Central memory CD8-positive, alpha-beta T cell (primary cell): ENCODE measurements around the gene YTHDF2.
"Not testable (repeated sequence)": the region's sequence is repeated elsewhere in the genome, so short reads cannot be mapped to it uniquely, and the experiment has no call there.

Experiments used
- ATAC-seq: fragments of 150-1000 bp; cut with Tn5 transposase; replicated peaks from 2 replicates; pipeline ENCODE4 v1.10.0; 2022; ENCODE audit warnings: mild to moderate bottlenecking, moderate FRiP score, moderate number of reproducible peaks; ENCODE audit not compliant: poor library complexity, severe bottlenecking; ENCODE audit errors: extremely low read depth
- DNase-seq, 2 donors: peaks; one replicate each; pipeline ENCODE4 v3.0.0; 2021; ENCODE audit warnings: low spot score in 2 of 2
- H3K27ac Mint-ChIP-seq: one replicate; pipeline ENCODE4 v1.8.0; 2022; ENCODE audit warnings: low read depth, mild to moderate bottlenecking, moderate library complexity, mixed read lengths
- H3K27me3 Mint-ChIP-seq: one replicate; pipeline ENCODE4 v1.8.0; 2022; ENCODE audit warnings: mixed read lengths
- H3K36me3 Mint-ChIP-seq: one replicate; pipeline ENCODE4 v1.8.0; 2022; ENCODE audit warnings: mild to moderate bottlenecking, moderate library complexity, mixed read lengths; ENCODE audit not compliant: insufficient read depth
- H3K4me1 Mint-ChIP-seq: one replicate; pipeline ENCODE4 v1.8.0; 2022; ENCODE audit warnings: mixed read lengths
- H3K4me3 Mint-ChIP-seq: one replicate; pipeline ENCODE4 v1.8.0; 2022; ENCODE audit warnings: mild to moderate bottlenecking, moderate library complexity, mixed read lengths
- H3K9me3 Mint-ChIP-seq: one replicate; pipeline ENCODE4 v1.8.0; 2022; ENCODE audit warnings: mixed read lengths

The YTHDF2 gene

GRCh38 chr1:28790377-28791035 is 53.8 kb downstream of the YTHDF2 start:
- peaks cover 37% of the 10 kb centered on the region for H3K27me3 Mint-ChIP-seq
- no peak overlapping the region for H3K27ac Mint-ChIP-seq
- H3K36me3 Mint-ChIP-seq, result no peaks in the 10 kb centered on the region
- ATAC-seq, result no peak
- H3K4me3 Mint-ChIP-seq, result no peak overlapping the region
- no peak for DNase-seq
- no peaks in the 10 kb centered on the region for H3K9me3 Mint-ChIP-seq
- H3K4me1 Mint-ChIP-seq, result peaks cover 4% of the 10 kb centered on the region

GRCh38 chr1:28791929-28792328 is 55.2 kb downstream of the YTHDF2 start:
- not testable (repeated sequence) for H3K27ac Mint-ChIP-seq, DNase-seq, H3K4me1 Mint-ChIP-seq, ATAC-seq, H3K36me3 Mint-ChIP-seq, H3K4me3 Mint-ChIP-seq, H3K9me3 Mint-ChIP-seq
- H3K27me3 Mint-ChIP-seq, result peaks cover 37% of the 10 kb centered on the region

GRCh38 chr1:28792644-28793121 is 55.9 kb downstream of the YTHDF2 start:
- Mint-ChIP-seq H3K27me3 (peaks cover 37% of the 10 kb centered on the region), H3K4me3 (no peak overlapping the region), H3K36me3 (peaks cover 1% of the 10 kb centered on the region), H3K9me3 (no peaks in the 10 kb centered on the region), H3K4me1 (no peaks in the 10 kb centered on the region), H3K27ac (no peak overlapping the region)
- DNase-seq, result no peak
- no peak for ATAC-seq

- H3K36me3 Mint-ChIP-seq, H3K4me3 Mint-ChIP-seq, H3K27ac Mint-ChIP-seq, H3K9me3 Mint-ChIP-seq, DNase-seq, H3K4me1 Mint-ChIP-seq, ATAC-seq: not testable (repeated sequence)
- peaks cover 25% of the 10 kb centered on the region for H3K27me3 Mint-ChIP-seq
Observed at GRCh38 chr1:28794582-28794981, 57.8 kb downstream of the YTHDF2 start.

GRCh38 chr1:28796352-28797211 is 59.8 kb downstream of the YTHDF2 start:
- DNase-seq (no peak), ATAC-seq (no peak)
- H3K36me3 Mint-ChIP-seq, result peaks cover 2% of the 10 kb centered on the region
- H3K4me3 Mint-ChIP-seq, result no peak overlapping the region
- no peaks in the 10 kb centered on the region for H3K9me3 Mint-ChIP-seq
- peaks cover 19% of the 10 kb centered on the region for H3K27me3 Mint-ChIP-seq
- H3K4me1 Mint-ChIP-seq, result no peaks in the 10 kb centered on the region
- no peak overlapping the region for H3K27ac Mint-ChIP-seq

- no peak overlapping the region for H3K4me3 Mint-ChIP-seq
- H3K36me3 Mint-ChIP-seq, result peaks cover 2% of the 10 kb centered on the region
- H3K4me1 Mint-ChIP-seq, result no peaks in the 10 kb centered on the region
- DNase-seq (no peak), ATAC-seq (no peak)
- no peaks in the 10 kb centered on the region for H3K9me3 Mint-ChIP-seq
- H3K27ac Mint-ChIP-seq, result no peak overlapping the region
- H3K27me3 Mint-ChIP-seq, result peaks cover under 1% of the 10 kb centered on the region
Observed at GRCh38 chr1:28800324-28800723, 63.6 kb downstream of the YTHDF2 start.

- H3K36me3 Mint-ChIP-seq, result peaks cover 2% of the 10 kb centered on the region
- H3K4me3 Mint-ChIP-seq, result no peak overlapping the region
- DNase-seq (no peak), ATAC-seq (no peak)
- no peak overlapping the region for H3K27ac Mint-ChIP-seq
- H3K9me3 Mint-ChIP-seq, result no peaks in the 10 kb centered on the region
- peaks cover 12% of the 10 kb centered on the region for H3K27me3 Mint-ChIP-seq
- no peaks in the 10 kb centered on the region for H3K4me1 Mint-ChIP-seq
Observed at GRCh38 chr1:28801461-28801860, 64.7 kb downstream of the YTHDF2 start.

- no peak overlapping the region for H3K27ac Mint-ChIP-seq
- no peak overlapping the region for H3K4me3 Mint-ChIP-seq
- peaks cover 17% of the 10 kb centered on the region for H3K27me3 Mint-ChIP-seq
- no peaks in the 10 kb centered on the region for H3K4me1 Mint-ChIP-seq
- ATAC-seq (no peak), DNase-seq (no peak)
- no peaks in the 10 kb centered on the region for H3K9me3 Mint-ChIP-seq
- no peaks in the 10 kb centered on the region for H3K36me3 Mint-ChIP-seq
Observed at GRCh38 chr1:28803051-28803450, 66.3 kb downstream of the YTHDF2 start.

GRCh38 chr1:28803662-28804061 is 66.9 kb downstream of the YTHDF2 start:
- peaks cover 17% of the 10 kb centered on the region for H3K27me3 Mint-ChIP-seq
- no peak for ATAC-seq
- no peak overlapping the region for H3K4me3 Mint-ChIP-seq
- H3K4me1 Mint-ChIP-seq, result no peaks in the 10 kb centered on the region
- no peaks in the 10 kb centered on the region for H3K9me3 Mint-ChIP-seq
- no peak for DNase-seq
- no peaks in the 10 kb centered on the region for H3K36me3 Mint-ChIP-seq
- no peak overlapping the region for H3K27ac Mint-ChIP-seq

GRCh38 chr1:28804071-28804470 is 67.3 kb downstream of the YTHDF2 start:
- H3K9me3 Mint-ChIP-seq, result no peaks in the 10 kb centered on the region
- no peaks in the 10 kb centered on the region for H3K36me3 Mint-ChIP-seq
- peaks cover 17% of the 10 kb centered on the region for H3K27me3 Mint-ChIP-seq
- H3K4me3 Mint-ChIP-seq, result no peak overlapping the region
- DNase-seq, result no peak
- H3K4me1 Mint-ChIP-seq, result no peaks in the 10 kb centered on the region
- ATAC-seq, result no peak
- H3K27ac Mint-ChIP-seq, result no peak overlapping the region

GRCh38 chr1:28807046-28807445 is 70.3 kb downstream of the YTHDF2 start:
- peaks cover 40% of the 10 kb centered on the region for H3K27me3 Mint-ChIP-seq
- H3K36me3 Mint-ChIP-seq, result no peaks in the 10 kb centered on the region
- no peaks in the 10 kb centered on the region for H3K4me1 Mint-ChIP-seq
- DNase-seq, result no peak
- no peaks in the 10 kb centered on the region for H3K9me3 Mint-ChIP-seq
- no peak for ATAC-seq
- H3K4me3 Mint-ChIP-seq, result no peak overlapping the region
- no peak overlapping the region for H3K27ac Mint-ChIP-seq

GRCh38 chr1:28807986-28808385 is 71.2 kb downstream of the YTHDF2 start:
- Mint-ChIP-seq H3K4me3 (no peak overlapping the region), H3K9me3 (no peaks in the 10 kb centered on the region), H3K27ac (no peak overlapping the region), H3K27me3 (peaks cover 47% of the 10 kb centered on the region), H3K36me3 (no peaks in the 10 kb centered on the region), H3K4me1 (no peaks in the 10 kb centered on the region)
- ATAC-seq, result no peak
- no peak for DNase-seq

- Mint-ChIP-seq H3K36me3 (no peaks in the 10 kb centered on the region), H3K9me3 (no peaks in the 10 kb centered on the region), H3K4me3 (no peak overlapping the region), H3K27me3 (peaks cover 66% of the 10 kb centered on the region), H3K4me1 (no peaks in the 10 kb centered on the region), H3K27ac (no peak overlapping the region)
- no peak for DNase-seq
- ATAC-seq, result no peak
Observed at GRCh38 chr1:28811369-28811765, 74.6 kb downstream of the YTHDF2 start.
